IgD-negative memory B cell (primary cell): ENCODE results near the gene ZNF560. TPM values are rescaled to one million over a fixed set of nuclear protein-coding genes. Genes with fewer than 3 reads are reported as not detected.

Experiments used
- polyA plus RNA-seq: library from polyadenylated mRNA; unstranded; fragments of 300-500 nt; fragmentation: Illumina TruSeq; gene quantifications from one replicate; pipeline ENCODE4 v1.2.3, GENCODE V29; 2021

The ZNF560 gene
- polyA plus RNA-seq, 1 donor from 2014 or later = not detected

Other genes starting within 250 kb of the ZNF560 start
- gene OR7E24, start 247.7 kb downstream of the ZNF560 start, polyA plus RNA-seq = not detected
- gene ZNF699, start 188.8 kb downstream of the ZNF560 start, polyA plus RNA-seq = 8.6 TPM
- 24.6 TPM for gene ZNF559, start 174.4 kb downstream of the ZNF560 start, polyA plus RNA-seq
- 1.6 TPM for gene ZNF177, start 135.6 kb downstream of the ZNF560 start, polyA plus RNA-seq
- 14.5 TPM for gene ZNF266, start 63.0 kb downstream of the ZNF560 start, polyA plus RNA-seq
- gene ZNF426, start 40.0 kb upstream of the ZNF560 start, polyA plus RNA-seq = 12.1 TPM
- gene ZNF121, start 85.9 kb upstream of the ZNF560 start, polyA plus RNA-seq = 2.9 TPM
- gene ZNF561, start 122.6 kb upstream of the ZNF560 start, polyA plus RNA-seq = 19.1 TPM
- gene ZNF562, start 176.5 kb upstream of the ZNF560 start, polyA plus RNA-seq = 4.7 TPM